SJSA1 (cell line): ENCODE results near the gene REXO1. TPM values are rescaled to one million over a fixed set of nuclear protein-coding genes. Genes with fewer than 3 reads are reported as not detected.

Experiments used
- DNase-seq, 2 experiments: peaks; one replicate each; pipeline ENCODE4 v3.0.0-alpha.2; 2015 to 2020; ENCODE audit warnings: low spot score in 2 of 2, low read depth in 1 of 2
- H3K27ac ChIP-seq: fragments of 250-450 bp; sonication (Bioruptor Pico); 2 replicates; pipeline ENCODE4 v1.5.1; 2020; ENCODE audit warnings: mild to moderate bottlenecking, moderate library complexity
- H3K27me3 ChIP-seq: fragments of 250-450 bp; sonication (Bioruptor Pico); replicated peaks from 2 replicates; pipeline ENCODE4 v1.5.1; 2020; ENCODE audit warnings: mild to moderate bottlenecking, moderate library complexity
- H3K36me3 ChIP-seq: fragments of 250-450 bp; sonication (Bioruptor Pico); 2 replicates; pipeline ENCODE4 v1.5.1; 2020; ENCODE audit warnings: mild to moderate bottlenecking
- H3K4me1 ChIP-seq: fragments of 250-450 bp; sonication (Bioruptor Pico); replicated peaks from 2 replicates; pipeline ENCODE4 v1.6.1; 2021; ENCODE audit warnings: mild to moderate bottlenecking
- H3K4me3 ChIP-seq: fragments of 250-450 bp; sonication (Bioruptor Pico); 2 replicates; pipeline ENCODE4 v1.5.1; 2020; ENCODE audit warnings: mild to moderate bottlenecking
- H3K9me3 ChIP-seq: fragments of 250-450 bp; sonication (Bioruptor Pico); replicated peaks from 2 replicates; pipeline ENCODE4 v1.5.1; 2020; ENCODE audit warnings: mild to moderate bottlenecking
- total RNA-seq: library from RNA; depleted of rRNA; stranded (reverse); fragments of >200 nt; shearing (Covaris generic); gene quantifications from 2 replicates; pipeline ENCODE4 v1.2.3, GENCODE V29; 2014

The REXO1 gene
- total RNA-seq, 1 experiment from 2014 or later: 14.1 TPM

DNA sequence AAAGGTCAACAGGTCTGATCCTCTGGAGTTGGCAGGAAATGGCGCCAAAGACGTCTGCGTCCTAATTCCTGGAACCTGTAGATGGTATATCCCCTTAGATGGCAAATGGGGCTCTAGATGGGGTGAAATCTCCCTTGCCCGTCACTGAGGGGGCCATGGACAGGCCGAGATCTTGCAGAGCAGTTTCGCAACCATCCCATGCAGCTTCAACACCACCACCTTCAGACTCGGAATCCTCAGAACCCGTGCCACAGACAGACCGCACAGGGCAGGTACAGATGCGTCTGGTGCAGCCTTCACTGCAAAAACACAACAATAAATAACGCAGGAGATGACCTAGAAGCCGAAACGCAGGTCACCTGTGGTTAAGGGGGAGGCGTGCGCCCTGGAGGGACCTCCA, 17.7 kb downstream of the REXO1 start:
- Histone ChIP-seq H3K27me3 (no peaks in the 10 kb centered on the region), H3K27ac (no peak overlapping the region), H3K36me3 (peaks cover 46% of the 10 kb centered on the region), H3K9me3 (no peaks in the 10 kb centered on the region), H3K4me1 (no peaks in the 10 kb centered on the region), H3K4me3 (no peak overlapping the region)
- DNase-seq: no peak

DNA sequence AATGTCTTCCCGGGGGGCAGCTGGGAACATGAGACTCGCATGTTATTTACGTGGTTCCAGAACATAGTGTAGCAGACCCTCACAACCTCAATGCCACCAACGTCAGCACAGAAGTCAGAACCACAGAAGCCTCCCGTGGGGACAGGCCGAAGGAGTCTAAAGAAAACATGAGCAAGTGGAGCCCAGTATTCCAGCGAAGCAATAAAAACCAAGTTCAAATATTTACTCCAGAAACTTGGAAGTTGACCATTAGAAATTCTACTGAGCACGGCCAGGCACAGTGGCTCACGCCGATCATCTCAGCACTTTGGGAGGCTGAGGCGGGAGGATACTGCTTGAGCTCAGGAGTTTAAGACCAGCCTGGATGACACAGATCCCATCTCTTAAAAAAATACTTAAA, 18.3 kb downstream of the REXO1 start:
- Histone ChIP-seq H3K4me3 (no peak overlapping the region), H3K4me1 (no peaks in the 10 kb centered on the region), H3K27me3 (no peaks in the 10 kb centered on the region), H3K9me3 (no peaks in the 10 kb centered on the region), H3K36me3 (peaks cover 50% of the 10 kb centered on the region), H3K27ac (no peak overlapping the region)
- no peak for DNase-seq

GRCh38 chr19:1828279-1829238, 19.7 kb downstream of the REXO1 start:
- H3K4me1 ChIP-seq: no peaks in the 10 kb centered on the region
- H3K27ac ChIP-seq: no peak overlapping the region

GRCh38 chr19:1827566-1828278, 20.6 kb downstream of the REXO1 start:
- DNase-seq: no peak
- Histone ChIP-seq H3K27me3 (no peaks in the 10 kb centered on the region), H3K27ac (no peak overlapping the region), H3K4me1 (no peaks in the 10 kb centered on the region), H3K9me3 (no peaks in the 10 kb centered on the region), H3K4me3 (no peak overlapping the region), H3K36me3 (peaks cover 72% of the 10 kb centered on the region)

More at GRCh38 chr19:1828279-1829238, 19.7 kb downstream of the REXO1 start:
- Histone ChIP-seq H3K36me3 (peaks cover 64% of the 10 kb centered on the region), H3K9me3 (no peaks in the 10 kb centered on the region), H3K4me3 (no peak overlapping the region), H3K27me3 (no peaks in the 10 kb centered on the region)
- no peak for DNase-seq

DNA sequence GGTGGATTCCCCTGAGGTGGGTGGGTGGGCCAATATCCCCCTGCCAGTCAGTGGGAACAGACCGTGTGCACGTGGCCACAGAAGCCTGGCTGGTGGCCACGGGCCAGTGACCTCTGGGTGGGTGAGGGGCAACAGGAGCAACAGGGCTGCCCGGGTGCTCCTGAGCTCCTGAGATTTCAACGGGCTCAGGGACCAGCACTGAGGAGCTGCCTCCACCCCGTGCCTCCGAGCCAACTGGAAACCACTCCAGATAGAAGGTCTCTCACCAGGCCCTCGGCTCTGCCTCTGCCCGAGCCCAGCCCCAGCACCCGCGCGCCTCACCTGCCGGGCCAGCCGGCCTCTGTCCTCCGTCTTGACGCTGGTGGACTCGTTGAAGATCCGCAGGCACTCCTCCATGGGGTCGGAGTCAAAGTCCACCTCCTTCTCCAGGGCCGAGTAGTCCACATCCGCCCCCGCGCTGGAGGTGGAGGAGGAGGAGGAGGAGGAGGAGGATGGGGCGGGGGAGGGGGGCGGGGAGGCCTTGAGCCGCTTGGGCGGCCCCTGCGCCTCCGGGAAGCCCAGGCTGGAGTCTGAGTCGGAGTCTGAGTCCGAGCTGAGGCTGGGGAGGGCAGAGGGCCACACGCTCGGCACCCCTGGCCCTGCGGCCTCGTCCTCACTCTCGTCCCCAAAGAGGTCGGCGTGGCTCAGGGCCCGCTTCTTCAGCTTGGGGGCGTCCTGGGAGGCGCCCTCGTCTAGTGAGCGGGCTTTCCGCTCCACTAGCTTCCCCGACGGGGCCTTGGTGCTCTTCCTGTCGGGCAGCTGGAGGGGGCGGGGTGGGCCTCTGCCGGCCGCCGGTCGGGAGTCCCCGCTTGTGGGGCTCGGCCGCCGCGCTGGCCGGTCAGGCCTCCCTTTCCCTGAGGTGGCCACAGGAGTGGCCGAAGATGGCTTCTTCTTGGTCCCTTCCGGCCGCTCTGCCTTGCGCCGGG, 21.4 kb downstream of the REXO1 start:
- Histone ChIP-seq H3K4me3 (no peak overlapping the region), H3K36me3 (peaks cover 79% of the 10 kb centered on the region), H3K4me1 (no peaks in the 10 kb centered on the region), H3K9me3 (no peaks in the 10 kb centered on the region), H3K27ac (no peak overlapping the region), H3K27me3 (no peaks in the 10 kb centered on the region)
- no peak for DNase-seq

- Histone ChIP-seq H3K27ac (no peak overlapping the region), H3K36me3 (peaks cover 82% of the 10 kb centered on the region), H3K4me1 (no peaks in the 10 kb centered on the region), H3K9me3 (no peaks in the 10 kb centered on the region), H3K4me3 (no peak overlapping the region), H3K27me3 (no peaks in the 10 kb centered on the region)
- peak; percentile 47 to 81 for DNase-seq
These were observed 22.2 kb downstream of the REXO1 start for GRCh38 chr19:1825909-1826556.

- no peak overlapping the region for H3K4me3 ChIP-seq
- H3K27me3 ChIP-seq: no peaks in the 10 kb centered on the region
- H3K27ac ChIP-seq: no peak overlapping the region
- peaks cover 83% of the 10 kb centered on the region for H3K36me3 ChIP-seq
- H3K4me1 ChIP-seq: no peaks in the 10 kb centered on the region
- no peak for DNase-seq
- H3K9me3 ChIP-seq: no peaks in the 10 kb centered on the region
These were observed 24.0 kb downstream of the REXO1 start for GRCh38 chr19:1824252-1824622.

DNA sequence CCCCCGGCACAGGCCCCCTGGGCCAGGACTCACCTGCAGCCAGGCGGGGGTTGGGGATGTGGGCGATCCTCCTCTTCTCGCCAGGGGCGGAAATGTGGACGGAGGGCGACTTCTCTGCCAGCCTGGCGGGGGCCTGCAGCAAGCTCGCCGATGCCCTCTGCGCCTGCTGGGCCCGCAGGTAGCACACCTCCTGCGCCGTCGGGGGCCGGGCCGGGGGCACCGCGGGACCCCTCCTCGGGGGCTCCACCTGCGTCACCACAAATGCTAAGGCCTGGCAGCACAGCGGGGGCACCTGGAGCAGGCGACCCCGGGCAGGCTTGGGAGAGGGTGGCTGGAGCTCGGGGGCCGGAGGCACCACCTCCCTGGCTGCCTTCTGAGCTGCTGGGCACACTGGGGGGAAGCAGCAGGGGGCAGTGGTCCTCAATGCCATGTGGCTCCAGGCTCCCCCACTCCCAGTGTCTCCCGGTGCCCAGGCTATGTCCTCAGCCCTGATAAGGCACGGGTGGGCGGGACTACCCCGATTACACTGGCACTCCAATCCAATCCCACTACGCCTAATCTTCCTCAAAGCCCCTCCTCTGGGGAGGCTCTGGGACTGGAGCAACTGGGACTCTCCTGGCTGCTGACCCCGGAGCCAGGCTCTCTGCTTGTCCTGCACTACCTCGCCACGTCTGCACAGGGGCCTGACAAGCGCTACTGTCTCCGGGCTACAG, 24.6 kb downstream of the REXO1 start:
- Histone ChIP-seq H3K9me3 (no peaks in the 10 kb centered on the region), H3K36me3 (peaks cover 84% of the 10 kb centered on the region), H3K27me3 (no peaks in the 10 kb centered on the region), H3K4me3 (no peak overlapping the region), H3K27ac (no peak overlapping the region), H3K4me1 (no peaks in the 10 kb centered on the region)
- no peak for DNase-seq

- Histone ChIP-seq H3K4me1 (no peaks in the 10 kb centered on the region), H3K27ac (no peak overlapping the region), H3K27me3 (no peaks in the 10 kb centered on the region), H3K9me3 (no peaks in the 10 kb centered on the region), H3K36me3 (peaks cover 85% of the 10 kb centered on the region), H3K4me3 (no peak overlapping the region)
- no peak for DNase-seq
These were observed 25.3 kb downstream of the REXO1 start for GRCh38 chr19:1823020-1823419.

GRCh38 chr19:1822210-1822609, 26.1 kb downstream of the REXO1 start:
- DNase-seq: no peak
- no peak overlapping the region for H3K27ac ChIP-seq
- no peaks in the 10 kb centered on the region for H3K4me1 ChIP-seq
- H3K36me3 ChIP-seq: peaks cover 85% of the 10 kb centered on the region
- no peak overlapping the region for H3K4me3 ChIP-seq
- H3K9me3 ChIP-seq: no peaks in the 10 kb centered on the region
- no peaks in the 10 kb centered on the region for H3K27me3 ChIP-seq

DNA sequence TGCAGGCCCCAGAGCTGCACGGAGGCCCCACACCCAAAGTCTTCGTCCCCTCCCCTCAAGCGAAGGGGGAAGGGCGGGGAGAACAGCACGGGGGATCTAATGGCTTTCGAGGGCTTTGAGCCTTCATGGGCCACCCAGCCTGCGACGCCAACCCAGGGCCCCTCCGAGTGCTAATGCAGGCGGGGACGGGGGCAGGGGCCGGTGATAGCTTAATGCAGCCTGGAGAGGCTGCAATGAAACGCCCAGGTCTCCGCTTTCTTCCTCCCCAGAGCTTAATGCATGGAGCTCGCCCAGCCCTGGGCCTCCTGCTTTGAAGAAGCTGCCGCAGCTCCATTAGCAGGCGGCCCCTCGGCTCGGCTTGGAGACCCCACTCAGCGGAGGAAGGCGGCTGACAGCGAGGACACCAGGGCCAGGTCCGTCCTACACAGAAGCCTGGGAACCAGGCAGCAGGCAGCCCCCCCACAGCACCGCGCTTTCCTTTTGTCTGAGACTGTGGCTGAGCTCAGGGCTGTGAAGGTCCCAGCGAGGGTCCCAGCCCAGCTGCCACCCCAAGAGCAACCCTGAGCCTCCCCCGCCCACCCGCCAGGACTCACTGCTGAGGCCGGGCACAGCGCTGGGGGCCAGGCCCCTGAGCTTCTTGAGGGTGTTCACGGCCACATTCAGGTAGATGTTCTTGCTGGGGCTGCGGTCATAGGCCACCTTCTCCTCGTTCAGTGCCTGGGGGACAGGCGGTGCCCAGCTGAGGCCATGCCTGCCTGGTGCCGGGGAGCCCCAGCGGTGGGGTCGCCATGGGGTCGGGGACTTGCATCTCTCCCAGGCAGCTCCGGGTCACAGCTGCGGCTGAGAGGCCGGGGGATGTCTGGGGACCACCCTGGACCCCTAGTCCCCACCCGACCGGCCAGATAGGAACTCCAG, 28.7 kb downstream of the REXO1 start:
- Histone ChIP-seq H3K36me3 (peaks cover 85% of the 10 kb centered on the region), H3K4me3 (no peak overlapping the region), H3K27ac (no peak overlapping the region), H3K4me1 (no peaks in the 10 kb centered on the region), H3K9me3 (no peaks in the 10 kb centered on the region), H3K27me3 (no peaks in the 10 kb centered on the region)
- no peak for DNase-seq
